SKM-1 (cell line): ENCODE data around the gene TM9SF4.
"Not testable (repeated sequence)": the region's sequence is repeated elsewhere in the genome, so short reads cannot be mapped to it uniquely, and the experiment has no call there.

Experiments used
- DNase-seq: peaks from one replicate; lab custom pipeline; 2025; ENCODE audit not compliant: unreplicated experiment; lab: John Stamatoyannopoulos, UW

TM9SF4 gene

GRCh38 chr20:32155017-32155981 is 45.8 kb downstream of the TM9SF4 start:
- peak; percentile 76 for DNase-seq

GRCh38 chr20:32157611-32158010 is 48.1 kb downstream of the TM9SF4 start:
- no peak for DNase-seq

GRCh38 chr20:32158351-32158750 is 48.8 kb downstream of the TM9SF4 start:
- DNase-seq = no peak

DNA sequence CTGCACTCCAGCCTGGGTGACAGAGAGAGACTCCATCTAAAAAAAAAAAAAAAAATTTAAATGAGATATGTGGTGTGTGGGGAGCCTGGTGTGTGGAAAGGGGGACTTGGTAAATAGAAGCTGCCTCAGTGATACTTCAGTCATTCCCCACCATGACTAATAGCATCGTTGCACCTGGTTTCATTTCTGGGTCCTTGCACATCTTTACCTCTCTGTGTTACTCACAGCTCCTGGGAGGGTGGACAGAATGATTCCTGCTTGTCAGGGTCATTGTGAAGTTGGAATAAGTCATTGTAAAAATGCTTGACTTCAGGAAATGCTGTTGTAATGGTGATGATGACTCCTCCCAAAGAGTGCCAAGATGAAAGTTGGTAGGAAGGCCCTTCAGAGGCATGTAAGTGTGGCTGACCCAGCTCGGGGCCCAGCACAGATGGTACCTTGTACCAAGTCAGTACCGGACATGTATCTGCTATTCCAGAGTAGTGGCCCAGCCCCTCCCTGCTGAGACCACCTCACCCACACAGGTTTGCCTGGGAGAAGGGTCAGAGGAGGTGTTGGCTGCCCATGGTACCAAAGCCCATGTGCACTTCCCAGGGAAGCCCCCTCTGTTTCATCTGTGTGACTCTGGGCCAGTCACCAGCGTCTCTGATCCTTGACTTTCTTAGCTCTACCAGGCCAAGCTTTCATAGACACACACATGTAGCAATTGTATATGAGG is 49.6 kb downstream of the TM9SF4 start:
- DNase-seq = no peak

- no peak for DNase-seq
Observed at GRCh38 chr20:32159766-32160221, 50.3 kb downstream of the TM9SF4 start.

DNA sequence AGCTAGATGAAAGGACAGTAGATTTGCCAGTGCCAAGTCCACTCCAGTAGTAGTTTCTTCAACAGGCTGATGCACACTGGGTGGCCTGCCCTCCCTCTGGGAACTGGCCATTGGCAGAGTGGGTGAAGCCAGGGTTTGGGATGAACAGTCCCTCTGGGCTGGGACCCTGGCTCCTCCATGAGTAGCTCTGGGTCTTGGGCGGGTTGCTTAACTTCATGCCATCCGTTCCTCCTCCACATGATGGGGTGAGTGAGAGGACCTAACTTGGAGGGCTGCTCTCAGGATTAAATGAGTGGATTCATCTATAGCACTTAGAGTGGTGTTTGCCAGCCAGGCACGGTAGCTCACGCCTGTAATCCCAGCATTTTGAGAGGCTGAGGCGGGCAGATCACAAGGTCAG is 50.8 kb downstream of the TM9SF4 start:
- no peak for DNase-seq

GRCh38 chr20:32162351-32162750 is 52.8 kb downstream of the TM9SF4 start:
- DNase-seq = no peak

GRCh38 chr20:32163951-32164350 is 54.4 kb downstream of the TM9SF4 start:
- peak; percentile 11 for DNase-seq

DNA sequence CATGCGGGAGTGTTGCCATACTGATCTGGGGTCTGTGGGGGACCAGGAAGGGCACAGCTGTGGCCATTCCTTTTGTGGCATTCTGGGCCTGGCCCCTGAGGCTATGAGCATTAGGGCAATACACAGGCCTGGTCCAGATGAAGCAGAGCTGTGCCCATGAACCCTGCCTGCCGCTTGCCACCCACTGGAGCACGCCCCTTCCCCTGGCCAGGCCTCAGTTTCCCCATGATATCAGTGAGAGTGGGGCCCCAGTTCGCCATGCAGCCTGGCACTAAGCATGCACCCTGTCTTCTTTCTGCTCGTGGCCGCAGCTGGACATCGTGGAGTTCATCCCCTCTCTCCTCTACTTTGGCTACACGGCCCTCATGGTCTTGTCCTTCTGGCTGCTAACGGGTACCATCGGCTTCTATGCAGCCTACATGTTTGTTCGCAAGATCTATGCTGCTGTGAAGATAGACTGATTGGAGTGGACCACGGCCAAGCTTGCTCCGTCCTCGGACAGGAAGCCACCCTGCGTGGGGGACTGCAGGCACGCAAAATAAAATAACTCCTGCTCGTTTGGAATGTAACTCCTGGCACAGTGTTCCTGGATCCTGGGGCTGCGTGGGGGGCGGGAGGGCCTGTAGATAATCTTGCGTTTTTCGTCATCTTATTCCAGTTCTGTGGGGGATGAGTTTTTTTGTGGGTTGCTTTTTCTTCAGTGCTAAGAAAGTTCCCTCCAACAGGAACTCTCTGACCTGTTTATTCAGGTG is 55.6 kb downstream of the TM9SF4 start:
- no peak for DNase-seq

DNA sequence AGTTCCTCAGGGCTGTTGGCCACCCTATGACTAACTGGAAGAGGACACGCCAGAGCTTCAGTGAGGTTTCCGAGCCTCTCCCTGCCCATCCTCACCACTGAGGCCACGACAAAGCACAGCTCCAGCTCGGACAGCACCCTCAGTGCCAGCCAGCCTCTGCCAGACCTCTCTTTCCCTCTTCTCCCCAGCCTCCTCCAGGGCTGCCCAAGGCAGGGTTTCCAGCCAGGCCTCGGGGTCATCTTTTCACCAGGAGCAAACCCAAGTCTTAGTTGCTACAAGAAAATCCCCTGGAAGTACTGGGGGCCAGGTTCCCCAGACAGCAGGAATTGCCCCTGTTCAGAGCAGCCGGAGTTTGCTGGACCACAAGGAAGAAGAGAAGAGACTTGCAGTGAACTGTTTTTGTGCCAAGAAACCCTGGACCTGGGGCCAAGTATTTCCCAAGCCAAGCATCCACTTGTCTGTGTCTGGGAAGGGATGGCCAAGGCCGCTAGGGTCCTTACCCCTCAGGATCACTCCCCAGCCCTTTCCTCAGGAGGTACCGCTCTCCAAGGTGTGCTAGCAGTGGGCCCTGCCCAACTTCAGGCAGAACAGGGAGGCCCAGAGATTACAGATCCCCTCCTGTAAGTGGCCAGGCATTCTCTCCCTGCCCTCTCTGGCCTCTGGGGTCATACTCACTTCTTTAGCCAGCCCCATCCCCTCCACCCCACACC is 56.5 kb downstream of the TM9SF4 start:
- DNase-seq = no peak

DNA sequence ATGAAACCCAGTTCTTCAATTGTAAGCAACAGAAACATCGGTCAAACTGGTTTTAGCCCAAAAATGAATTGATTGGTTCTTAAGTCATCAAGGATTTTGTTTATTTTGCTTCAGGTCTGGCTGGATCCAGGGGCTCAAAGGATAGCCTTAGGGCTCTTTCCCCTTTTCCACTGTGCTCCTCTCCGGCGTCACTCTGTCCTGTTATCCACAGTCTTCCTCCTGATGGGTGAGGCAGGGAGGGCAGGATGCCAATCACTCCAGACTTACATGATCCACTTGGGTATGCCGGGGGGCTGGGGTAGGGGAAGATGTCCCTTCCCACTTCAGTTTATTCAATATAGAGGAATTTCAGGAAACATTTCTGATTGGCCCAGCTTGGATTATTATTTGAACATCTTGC is 58.0 kb downstream of the TM9SF4 start:
- DNase-seq = no peak

DNA sequence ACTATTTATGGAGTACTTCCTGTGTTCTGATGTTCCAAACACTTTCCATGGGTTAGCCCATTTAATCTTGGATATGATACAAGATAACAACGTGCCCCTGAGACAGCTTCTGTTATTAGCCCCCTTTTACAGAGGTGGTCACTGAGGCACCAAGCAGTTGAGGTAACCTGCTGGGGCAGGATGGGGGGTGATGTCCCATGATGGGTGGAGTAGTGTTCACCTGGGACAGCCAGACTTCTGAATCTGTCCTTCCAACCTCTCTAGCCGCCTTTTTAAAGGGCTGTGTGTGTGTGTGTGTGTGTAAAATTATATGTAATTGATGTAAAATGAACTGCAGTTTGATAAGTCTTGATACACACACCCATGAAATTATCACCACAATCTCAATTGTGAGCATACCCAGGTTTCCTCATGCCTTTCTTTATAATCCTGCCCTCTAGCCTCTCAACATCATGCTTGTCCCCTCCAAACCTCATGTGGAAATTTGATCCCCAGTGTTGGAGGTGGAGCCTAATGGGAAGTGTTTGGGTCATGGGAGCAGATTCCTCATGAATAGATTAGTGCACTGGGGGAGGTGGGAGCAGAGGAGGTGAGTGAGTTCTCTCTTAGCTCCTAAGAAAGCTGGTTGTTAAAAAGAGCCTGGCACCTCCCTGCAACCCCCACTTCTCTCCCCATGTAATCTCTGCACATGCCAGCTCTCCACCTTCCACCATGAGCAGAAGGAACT is 58.8 kb downstream of the TM9SF4 start:
- no peak for DNase-seq

- DNase-seq = not testable (repeated sequence)
Observed at GRCh38 chr20:32177696-32178095, 68.2 kb downstream of the TM9SF4 start.

DNA sequence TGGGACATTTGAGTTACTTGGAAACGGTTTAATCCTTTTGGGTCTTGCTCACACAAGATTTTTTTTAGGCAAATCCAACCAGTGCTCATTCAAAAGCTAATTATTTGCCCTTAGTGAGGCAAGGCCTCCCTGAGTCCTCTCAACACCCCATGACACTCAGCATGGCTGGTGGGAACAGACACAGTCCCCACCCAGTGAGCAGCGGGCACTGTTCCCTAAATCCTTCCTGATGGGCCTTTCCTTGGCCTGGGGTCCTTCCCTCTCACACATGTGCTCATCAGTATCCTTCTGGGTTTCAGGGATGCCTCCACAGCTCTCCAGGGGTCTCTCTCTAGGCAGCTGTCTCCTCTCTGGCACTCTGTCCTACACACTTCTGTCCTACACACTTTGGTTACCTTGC is 70.0 kb downstream of the TM9SF4 start:
- no peak for DNase-seq

- DNase-seq = no peak
Observed at GRCh38 chr20:32179934-32180333, 70.4 kb downstream of the TM9SF4 start.

- DNase-seq = no peak
Observed at GRCh38 chr20:32181606-32182005, 72.1 kb downstream of the TM9SF4 start.

- no peak for DNase-seq
Observed at GRCh38 chr20:32183947-32184635, 74.6 kb downstream of the TM9SF4 start.

DNA sequence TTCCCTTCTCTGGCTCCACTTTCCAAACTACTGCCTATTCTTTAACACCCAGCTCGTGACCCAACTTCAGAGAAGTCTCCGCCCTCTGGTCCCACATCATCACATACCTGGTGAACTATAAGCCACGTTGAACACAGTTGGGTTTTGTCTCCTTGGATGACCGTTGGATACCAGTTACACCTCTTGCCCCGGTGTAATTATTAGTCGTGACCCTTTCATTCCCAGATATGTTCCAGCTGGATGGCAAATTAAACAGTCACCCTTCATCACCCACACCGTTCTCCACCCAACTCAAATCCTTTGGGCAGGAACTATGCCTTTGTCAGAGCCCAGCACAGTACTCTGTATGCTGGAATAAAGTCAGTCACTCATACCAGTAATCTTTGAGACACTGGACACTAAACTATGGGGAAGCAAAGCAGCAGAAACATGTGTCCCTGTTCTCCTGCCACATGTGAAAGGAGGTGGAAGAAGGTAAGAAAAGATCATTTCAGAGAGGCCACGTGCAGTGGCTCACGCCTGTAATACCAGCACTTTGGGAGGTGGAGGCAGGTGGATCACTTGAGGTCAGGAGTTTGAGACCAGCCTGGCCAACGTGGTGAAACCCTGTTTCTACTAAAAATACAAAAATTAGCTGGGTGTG is 75.6 kb downstream of the TM9SF4 start:
- DNase-seq = no peak

GRCh38 chr20:32186506-32186905 is 77.0 kb downstream of the TM9SF4 start:
- DNase-seq = no peak
